Dedifferentiated amniotic fluid mesenchymal stem cell (primary cell): ENCODE data around the gene LCOR.

Source experiments
- DNase-seq: peaks from one replicate; pipeline ENCODE4 v3.0.0-alpha.2; 2016; ENCODE audit errors: extremely low spot score

LCOR gene

GRCh38 chr10:96986200-96986856 lies 154.2 kb downstream of the LCOR start:
- DNase-seq, result no peak

GRCh38 chr10:96987141-96987841 lies 155.2 kb downstream of the LCOR start:
- no peak for DNase-seq

- peak; percentile 37 for DNase-seq
Observed at GRCh38 chr10:96987842-96988175, 155.7 kb downstream of the LCOR start.

- DNase-seq, result no peak
Observed at GRCh38 chr10:96988426-96988825, 156.3 kb downstream of the LCOR start.

- peak; percentile 49 for DNase-seq
Observed at GRCh38 chr10:96991313-96991841, 159.3 kb downstream of the LCOR start.

- DNase-seq, result no peak
Observed at GRCh38 chr10:96992721-96993120, 160.6 kb downstream of the LCOR start.

GRCh38 chr10:96995851-96996250 lies 163.8 kb downstream of the LCOR start:
- DNase-seq, result no peak

GRCh38 chr10:96996275-96996965 lies 164.3 kb downstream of the LCOR start:
- DNase-seq, result no peak

- no peak for DNase-seq
Observed at GRCh38 chr10:96998329-96998888, 166.3 kb downstream of the LCOR start.

- no peak for DNase-seq
Observed at GRCh38 chr10:96999337-96999736, 167.2 kb downstream of the LCOR start.

- DNase-seq, result no peak
Observed at GRCh38 chr10:96999987-97000386, 167.9 kb downstream of the LCOR start.

- no peak for DNase-seq
Observed at GRCh38 chr10:97000487-97001182, 168.5 kb downstream of the LCOR start.

- DNase-seq, result no peak
Observed at GRCh38 chr10:97001183-97001991, 169.3 kb downstream of the LCOR start.

- no peak for DNase-seq
Observed at GRCh38 chr10:97002670-97003069, 170.6 kb downstream of the LCOR start.

- no peak for DNase-seq
Observed at GRCh38 chr10:97003151-97003803, 171.2 kb downstream of the LCOR start.

GRCh38 chr10:97003804-97004201 lies 171.7 kb downstream of the LCOR start:
- DNase-seq, result no peak

- no peak for DNase-seq
Observed at GRCh38 chr10:97004591-97004990, 172.5 kb downstream of the LCOR start.

- DNase-seq, result no peak
Observed at GRCh38 chr10:97005349-97005748, 173.3 kb downstream of the LCOR start.

- no peak for DNase-seq
Observed at GRCh38 chr10:97006364-97006763, 174.3 kb downstream of the LCOR start.

GRCh38 chr10:97007417-97007816 lies 175.3 kb downstream of the LCOR start:
- DNase-seq, result no peak
